OCI-LY1 (cell line): ENCODE data around the gene MEGF6.

ENCODE experiments used
- H2AFZ ChIP-seq: fragments of 200-600 bp; sonication (generic), shearing (Covaris generic); 2 replicates; pipeline ENCODE4 v1.6.0; 2014; ENCODE audit warnings: antibody characterized with exemption, mild to moderate bottlenecking, low read length
- H3F3A ChIP-seq: fragments of 200-600 bp; sonication (generic), shearing (Covaris generic); 2 replicates; pipeline ENCODE4 v1.6.0; 2014; ENCODE audit warnings: mild to moderate bottlenecking, antibody characterized with exemption, low read length, moderate library complexity; ENCODE audit not compliant: insufficient read depth
- H3K27ac ChIP-seq: fragments of 200-600 bp; sonication (generic); 2 replicates; pipeline ENCODE4 v1.5.1; 2014; ENCODE audit warnings: low read length, mixed run types, mild to moderate bottlenecking, low read depth; ENCODE audit not compliant: poor library complexity, severe bottlenecking
- H3K27me3 ChIP-seq: fragments of 200-600 bp; sonication (generic); 2 replicates; pipeline ENCODE4 v1.6.0; 2014; ENCODE audit warnings: antibody characterized with exemption, mild to moderate bottlenecking, low read length, moderate library complexity; ENCODE audit not compliant: insufficient read depth
- H3K36me3 ChIP-seq: fragments of 200-600 bp; sonication (generic); 2 replicates; pipeline ENCODE4 v1.6.1; 2014; ENCODE audit warnings: mild to moderate bottlenecking, antibody characterized with exemption, low read length, moderate library complexity, mixed read lengths; ENCODE audit not compliant: insufficient read depth
- H3K4me1 ChIP-seq: fragments of 200-600 bp; sonication (generic); 2 replicates; pipeline ENCODE4 v1.5.1; 2014; ENCODE audit warnings: mild to moderate bottlenecking, low read length, moderate library complexity; ENCODE audit not compliant: insufficient read depth, severe bottlenecking
- H3K4me2 ChIP-seq: fragments of 200-600 bp; sonication (generic), shearing (Covaris generic); 2 replicates; pipeline ENCODE4 v1.6.1; 2014; ENCODE audit warnings: low read length
- H3K4me3 ChIP-seq: fragments of 200-600 bp; sonication (generic); 2 replicates; pipeline ENCODE4 v1.5.1; 2014; ENCODE audit warnings: low read length, low read depth, mild to moderate bottlenecking, mixed read lengths; ENCODE audit not compliant: poor library complexity, severe bottlenecking
- H3K79me2 ChIP-seq: fragments of 200-600 bp; shearing (Covaris generic); 2 replicates; pipeline ENCODE4 v1.6.1; 2016; ENCODE audit warnings: mixed run types, low read length, mixed read lengths; ENCODE audit not compliant: insufficient read depth
- H3K9ac ChIP-seq: fragments of 200-600 bp; sonication (generic), shearing (Covaris generic); 2 replicates; pipeline ENCODE4 v1.6.1; 2014; ENCODE audit warnings: mild to moderate bottlenecking, low read length, mixed read lengths
- H3K9me2 ChIP-seq: fragments of 200-600 bp; sonication (generic), shearing (Covaris generic); 2 replicates; pipeline ENCODE4 v1.6.1; 2014; ENCODE audit warnings: low read depth, mild to moderate bottlenecking, low read length, mixed read lengths
- H3K9me3 ChIP-seq: fragments of 200-600 bp; shearing (Covaris generic); 2 replicates; pipeline ENCODE4 v1.6.1; 2014; ENCODE audit warnings: low read length, mixed read lengths
- H4K20me1 ChIP-seq: fragments of 200-600 bp; sonication (generic), shearing (Covaris generic); 2 replicates; pipeline ENCODE4 v1.6.0; 2016; ENCODE audit warnings: mild to moderate bottlenecking, low read length; ENCODE audit not compliant: insufficient read depth
- CTCF ChIP-seq: fragments of 200-600 bp; sonication (generic), shearing (Covaris generic); IDR thresholded peaks from 2 replicates; pipeline ENCODE4 v1.5.1; 2017; ENCODE audit warnings: mild to moderate bottlenecking, antibody characterized with exemption, low read length, moderate library complexity, mixed read lengths
- EZH2 ChIP-seq: fragments of 200-600 bp; sonication (generic), shearing (Covaris generic); IDR thresholded peaks from 2 replicates; pipeline ENCODE4 v1.8.0; 2017; ENCODE audit warnings: borderline replicate concordance, mixed run types, mild to moderate bottlenecking, antibody characterized with exemption, low read length, moderate library complexity, mixed read lengths

The MEGF6 gene

GRCh38 chr1:3618531-3618880 is 7.2 kb upstream of the MEGF6 start:
- H2AFZ ChIP-seq = no peak overlapping the region
- no peaks in the 10 kb centered on the region for H3K9me3 ChIP-seq
- H3K36me3 ChIP-seq = no peaks in the 10 kb centered on the region
- H3K4me1 ChIP-seq = peaks cover 6% of the 10 kb centered on the region
- no peak overlapping the region for H3K27ac ChIP-seq
- no peaks in the 10 kb centered on the region for H3F3A ChIP-seq
- H3K27me3 ChIP-seq = peaks cover 10% of the 10 kb centered on the region; the same call in 1 of the 2 replicates
- H3K79me2 ChIP-seq = no peaks in the 10 kb centered on the region
- H4K20me1 ChIP-seq = no peaks in the 10 kb centered on the region
- H3K4me2 ChIP-seq = no peak overlapping the region
- TF ChIP-seq EZH2 (no peak), CTCF (no peak)
- no peak overlapping the region for H3K4me3 ChIP-seq
- H3K9ac ChIP-seq = no peak overlapping the region
- no peaks in the 10 kb centered on the region for H3K9me2 ChIP-seq

GRCh38 chr1:3617806-3618345 is 6.6 kb upstream of the MEGF6 start:
- no peak overlapping the region for H3K27ac ChIP-seq
- H2AFZ ChIP-seq = no peak overlapping the region
- H3K9ac ChIP-seq = no peak overlapping the region
- no peaks in the 10 kb centered on the region for H3F3A ChIP-seq
- no peaks in the 10 kb centered on the region for H4K20me1 ChIP-seq
- H3K27me3 ChIP-seq = 0 out of 2 replicates have a peak, but pooled peaks cover 10% of the 10 kb centered on the region
- no peak overlapping the region for H3K4me2 ChIP-seq
- no peaks in the 10 kb centered on the region for H3K36me3 ChIP-seq
- no peaks in the 10 kb centered on the region for H3K79me2 ChIP-seq
- H3K9me2 ChIP-seq = no peaks in the 10 kb centered on the region
- H3K4me3 ChIP-seq = no peak overlapping the region
- TF ChIP-seq CTCF (no peak), EZH2 (no peak)
- H3K9me3 ChIP-seq = no peaks in the 10 kb centered on the region
- H3K4me1 ChIP-seq = peaks cover under 1% of the 10 kb centered on the region

GRCh38 chr1:3616861-3617260 is 5.6 kb upstream of the MEGF6 start:
- Histone ChIP-seq H3K9me3 (no peaks in the 10 kb centered on the region), H3F3A (no peaks in the 10 kb centered on the region), H3K4me1 (no peaks in the 10 kb centered on the region), H3K4me2 (no peak overlapping the region), H2AFZ (no peak overlapping the region), H3K27ac (no peak overlapping the region), H3K9me2 (no peaks in the 10 kb centered on the region), H3K4me3 (no peak overlapping the region), H4K20me1 (no peaks in the 10 kb centered on the region), H3K36me3 (no peaks in the 10 kb centered on the region), H3K27me3 (0 out of 2 replicates have a peak, but pooled peaks cover 14% of the 10 kb centered on the region), H3K9ac (no peak overlapping the region), H3K79me2 (no peaks in the 10 kb centered on the region)
- TF ChIP-seq EZH2 (no peak), CTCF (no peak)
